A673 (cell line): ENCODE results near the gene SLC2A6. TPM values are rescaled to one million over a fixed set of nuclear protein-coding genes. Genes with fewer than 3 reads are reported as not detected.

Experiments
- BruUV-seq: library from RNA; stranded (reverse); fragments of 400-500 nt; replicated peaks from 2 replicates; lab custom pipeline; 2021; lab: Mats Ljungman, UMichigan
- CTCF ChIA-PET: fragments of 300-600 bp; sonication (Branson Sonifier 250); formaldehyde crosslinking; loops from one replicate; lab custom pipeline; 2022; ENCODE audit warnings: antibody characterized with exemption; lab: Charles Lee
- POLR2A ChIA-PET: fragments of 300-600 bp; sonication (Branson Sonifier 250); formaldehyde crosslinking; loops from one replicate; lab custom pipeline; 2022; ENCODE audit warnings: antibody characterized with exemption; ENCODE audit not compliant: low non-redundant PET; lab: Charles Lee
- DNase-seq: peaks from one replicate; pipeline ENCODE4 v3.0.0-alpha.2; 2015; ENCODE audit warnings: low spot score
- H3K27ac ChIP-seq: fragments of 200-600 bp; sonication (generic); 2 replicates; pipeline ENCODE4 v1.5.1; 2016; ENCODE audit warnings: mixed run types, low read depth, mild to moderate bottlenecking, mixed read lengths, antibody characterized with exemption, low read length; ENCODE audit not compliant: poor library complexity, severe bottlenecking
- H3K27me3 ChIP-seq: fragments of 200-600 bp; sonication (generic); replicated peaks from 2 replicates; pipeline ENCODE4 v1.6.1; 2017; ENCODE audit warnings: mixed run types, low read depth, mild to moderate bottlenecking, mixed read lengths, antibody characterized with exemption, low read length; ENCODE audit not compliant: insufficient read depth, poor library complexity
- H3K36me3 ChIP-seq: fragments of 200-600 bp; sonication (generic); 2 replicates; pipeline ENCODE4 v1.6.1; 2016; ENCODE audit warnings: mixed run types, mild to moderate bottlenecking, mixed read lengths, antibody characterized with exemption, low read length; ENCODE audit not compliant: insufficient read depth, poor library complexity, severe bottlenecking
- H3K4me1 ChIP-seq: fragments of 200-600 bp; sonication (generic); 2 replicates; pipeline ENCODE4 v1.6.1; 2017; ENCODE audit warnings: mixed run types, mild to moderate bottlenecking, mixed read lengths, antibody characterized with exemption, low read length; ENCODE audit not compliant: insufficient read depth, poor library complexity, severe bottlenecking
- H3K4me3 ChIP-seq: fragments of 200-600 bp; sonication (generic); 2 replicates; pipeline ENCODE4 v1.5.1; 2016; ENCODE audit warnings: low read depth, mixed run types, mild to moderate bottlenecking, mixed read lengths, low read length; ENCODE audit not compliant: poor library complexity, severe bottlenecking
- H3K9me3 ChIP-seq: fragments of 200-600 bp; sonication (generic); 2 replicates; pipeline ENCODE4 v1.6.1; 2016; ENCODE audit warnings: mixed run types, low read depth, mild to moderate bottlenecking, mixed read lengths, antibody characterized with exemption, low read length; ENCODE audit not compliant: poor library complexity, severe bottlenecking
- EZH2 ChIP-seq: fragments of 200-600 bp; sonication (generic); IDR thresholded peaks from 2 replicates; pipeline ENCODE4 v1.6.1; 2017; ENCODE audit warnings: borderline replicate concordance, low read depth, mild to moderate bottlenecking, mixed read lengths, antibody characterized with exemption, low read length; ENCODE audit not compliant: poor library complexity, severe bottlenecking
- intact Hi-C: fragments of 100-400 bp; cut with micrococcal nuclease; formaldehyde crosslinking; loops from one replicate; pipeline ENCODE4 v1.10.0; 2022; ENCODE audit not compliant: unreplicated experiment
- total RNA-seq: library from RNA; stranded (reverse); gene quantifications from 2 replicates; pipeline ENCODE4 v1.2.3, GENCODE V29; 2021
- TF ChIP-seq, protein P1 (sequence below): fragments of 300-800, 200-600 bp; sonication (generic); conservative IDR thresholded peaks from 2 replicates; pipeline ENCODE4 v1.5.1; 2017; ENCODE audit warnings: low read depth, mild to moderate bottlenecking, antibody characterized with exemption, low read length, moderate library complexity, mixed read lengths

SLC2A6 gene
- total RNA-seq, 1 experiment from 2014 or later: 1.8 TPM

DNA sequence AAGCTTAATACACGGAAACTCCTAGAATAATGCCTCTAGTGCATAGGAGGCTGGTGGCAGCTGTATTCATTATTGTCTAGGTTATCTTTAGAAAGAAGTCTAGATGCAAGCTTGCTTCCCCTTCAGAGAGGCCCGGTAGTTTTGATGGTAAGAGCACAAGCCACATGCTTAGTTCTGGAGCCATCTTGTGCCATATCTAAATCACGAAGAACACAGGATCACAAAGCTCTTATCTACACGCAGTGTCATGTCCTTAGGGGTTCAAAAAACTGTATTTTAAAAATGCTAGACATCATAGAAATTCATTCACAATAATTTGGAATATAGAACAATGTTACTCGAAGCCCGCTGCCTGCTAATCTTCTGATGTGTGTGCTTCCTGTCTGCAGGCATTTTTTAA, 12.9 kb downstream of the SLC2A6 start:
- ChIA-PET CTCF (no interaction called here), POLR2A (no interaction called here)
- H3K27ac ChIP-seq: no peak overlapping the region
- H3K9me3 ChIP-seq: no peaks in the 10 kb centered on the region
- no peaks in the 10 kb centered on the region for H3K4me1 ChIP-seq
- H3K4me3 ChIP-seq: no peak overlapping the region
- DNase-seq: no peak
- no TSS peak for BruUV-seq
- TF ChIP-seq, protein P1, sequence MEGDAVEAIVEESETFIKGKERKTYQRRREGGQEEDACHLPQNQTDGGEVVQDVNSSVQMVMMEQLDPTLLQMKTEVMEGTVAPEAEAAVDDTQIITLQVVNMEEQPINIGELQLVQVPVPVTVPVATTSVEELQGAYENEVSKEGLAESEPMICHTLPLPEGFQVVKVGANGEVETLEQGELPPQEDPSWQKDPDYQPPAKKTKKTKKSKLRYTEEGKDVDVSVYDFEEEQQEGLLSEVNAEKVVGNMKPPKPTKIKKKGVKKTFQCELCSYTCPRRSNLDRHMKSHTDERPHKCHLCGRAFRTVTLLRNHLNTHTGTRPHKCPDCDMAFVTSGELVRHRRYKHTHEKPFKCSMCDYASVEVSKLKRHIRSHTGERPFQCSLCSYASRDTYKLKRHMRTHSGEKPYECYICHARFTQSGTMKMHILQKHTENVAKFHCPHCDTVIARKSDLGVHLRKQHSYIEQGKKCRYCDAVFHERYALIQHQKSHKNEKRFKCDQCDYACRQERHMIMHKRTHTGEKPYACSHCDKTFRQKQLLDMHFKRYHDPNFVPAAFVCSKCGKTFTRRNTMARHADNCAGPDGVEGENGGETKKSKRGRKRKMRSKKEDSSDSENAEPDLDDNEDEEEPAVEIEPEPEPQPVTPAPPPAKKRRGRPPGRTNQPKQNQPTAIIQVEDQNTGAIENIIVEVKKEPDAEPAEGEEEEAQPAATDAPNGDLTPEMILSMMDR: no peak
- no peak for TF ChIP-seq EZH2
- intact Hi-C loops: no loop called here
- H3K27me3 ChIP-seq: no peaks in the 10 kb centered on the region
- no peaks in the 10 kb centered on the region for H3K36me3 ChIP-seq

DNA sequence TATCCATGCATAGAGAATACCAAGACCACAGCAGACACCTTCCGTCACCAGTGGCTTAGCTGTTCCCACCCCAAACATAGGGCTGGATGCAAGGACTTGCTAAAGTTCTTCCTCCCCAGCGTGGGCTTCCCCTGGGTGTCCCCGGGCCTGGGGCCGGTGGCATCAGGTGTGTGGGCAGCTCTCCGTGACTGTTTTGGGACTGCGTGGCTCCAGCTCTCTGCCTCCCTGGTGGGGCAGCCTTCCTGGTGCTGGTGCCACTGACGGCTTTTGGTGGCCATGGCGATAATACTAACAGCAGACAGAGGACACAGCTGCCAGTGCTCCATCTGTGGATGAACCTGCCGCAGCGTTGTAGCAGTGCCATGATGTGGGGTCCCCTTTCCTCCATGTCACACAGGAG, 14.3 kb downstream of the SLC2A6 start:
- no peaks in the 10 kb centered on the region for H3K27me3 ChIP-seq
- H3K4me3 ChIP-seq: no peak overlapping the region
- ChIA-PET POLR2A (no interaction called here), CTCF (no interaction called here)
- H3K9me3 ChIP-seq: no peaks in the 10 kb centered on the region
- no peak overlapping the region for H3K27ac ChIP-seq
- H3K36me3 ChIP-seq: no peaks in the 10 kb centered on the region
- DNase-seq: no peak
- no peak for TF ChIP-seq EZH2
- TF ChIP-seq, protein P1: no peak
- no TSS peak for BruUV-seq
- no peaks in the 10 kb centered on the region for H3K4me1 ChIP-seq
- intact Hi-C loops: no loop called here

DNA sequence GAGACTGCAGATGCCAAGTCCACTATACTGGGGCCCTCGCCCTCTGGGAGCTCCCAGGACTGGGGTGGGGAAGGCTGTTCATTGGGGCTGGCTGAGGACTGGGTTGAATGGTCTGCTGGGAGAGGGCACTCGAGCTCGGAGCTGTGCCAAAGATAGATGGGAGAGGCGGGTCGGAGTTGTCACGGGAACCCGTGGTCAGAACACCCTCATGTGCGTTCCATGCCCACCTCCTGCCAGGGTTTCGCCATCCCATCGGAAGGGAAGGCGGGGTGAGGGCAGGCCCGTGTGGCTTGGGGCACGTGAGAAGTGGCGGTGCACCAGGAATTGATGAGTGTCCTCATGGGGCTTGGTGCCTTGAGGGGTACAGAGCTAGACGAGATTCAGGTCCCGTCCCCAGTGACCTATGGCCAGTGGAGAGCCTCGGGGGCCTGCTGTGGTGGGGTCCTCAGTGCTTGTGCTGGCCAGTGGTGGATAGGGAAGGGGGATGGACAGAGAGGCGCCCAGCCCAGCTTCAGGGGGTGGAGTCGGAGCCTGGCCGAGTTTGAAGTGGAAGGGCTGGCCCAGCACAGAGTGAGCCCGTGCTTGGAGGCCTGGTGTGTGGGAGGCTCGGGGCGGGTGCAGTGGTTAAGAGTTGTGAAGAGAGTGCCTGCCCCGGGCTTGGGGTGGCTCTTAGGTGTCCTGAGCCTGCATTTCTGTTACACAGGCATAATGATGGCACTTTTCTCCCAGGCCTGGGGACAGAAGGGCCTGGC, 14.9 kb downstream of the SLC2A6 start:
- no TSS peak for BruUV-seq
- ChIA-PET POLR2A (no interaction called here), CTCF (no interaction called here)
- Histone ChIP-seq H3K4me3 (no peak overlapping the region), H3K27ac (no peak overlapping the region), H3K4me1 (peaks cover 2% of the 10 kb centered on the region), H3K9me3 (no peaks in the 10 kb centered on the region), H3K27me3 (no peaks in the 10 kb centered on the region), H3K36me3 (no peaks in the 10 kb centered on the region)
- TF ChIP-seq EZH2: no peak
- TF ChIP-seq, protein P1: no peak
- no peak for DNase-seq
- intact Hi-C loops: no loop called here
